ENCODE measurements around the gene MBNL2. TPM values are rescaled to one million over a fixed set of nuclear protein-coding genes. Genes with fewer than 3 reads are reported as not detected.

Gene MBNL2
- total and polyA plus RNA-seq, 8 donors: 75.9 to 105 (median 90.5) TPM

- no peaks in the 10 kb centered on the region for H3K27me3 ChIP-seq
- no peaks in the 10 kb centered on the region for H3K9me3 ChIP-seq
- peaks cover 3% of the 10 kb centered on the region in 2 donors for H3K4me1 ChIP-seq
- no peak for DNase-seq
- intact Hi-C loops (cut with DNase I): no loop called here
- no peak for TF ChIP-seq CTCF (IDR thresholded peaks at IDR 0.05)
- no peaks in the 10 kb centered on the region for H3K36me3 ChIP-seq
- H3K4me3 ChIP-seq: no peak overlapping the region
- no peak overlapping the region for H3K27ac ChIP-seq
- no peak for ATAC-seq
These were observed 76.7 kb downstream of the MBNL2 start for GRCh38 chr13:97298816-97299215.

DNA sequence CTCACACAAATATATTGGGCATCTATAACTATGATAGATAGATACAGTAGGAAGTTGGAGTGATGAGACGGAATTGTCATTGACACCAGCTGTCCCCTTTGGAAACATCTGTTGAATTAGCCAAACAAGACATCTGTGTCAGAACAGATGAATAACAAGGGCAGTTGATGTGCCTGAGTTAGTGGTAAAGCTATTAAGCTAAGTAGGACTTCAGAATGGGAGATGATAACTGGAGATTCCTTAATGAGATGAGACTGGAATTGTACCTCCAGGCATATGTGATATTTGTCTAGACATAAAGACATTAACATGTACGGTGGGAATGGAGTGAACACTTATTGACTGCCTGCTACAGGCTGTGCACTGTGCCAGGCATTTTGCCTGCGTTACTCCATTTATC lies 78.7 kb downstream of the MBNL2 start:
- no peak for ATAC-seq
- no peaks in the 10 kb centered on the region for H3K9me3 ChIP-seq
- intact Hi-C loops (cut with DNase I): no loop called here
- no peaks in the 10 kb centered on the region for H3K36me3 ChIP-seq
- no peaks in the 10 kb centered on the region for H3K27me3 ChIP-seq
- no peak for TF ChIP-seq CTCF (IDR thresholded peaks at IDR 0.05)
- H3K4me3 ChIP-seq: no peak overlapping the region
- peaks cover 0 to 3% of the 10 kb centered on the region in 2 donors for H3K4me1 ChIP-seq
- no peak for DNase-seq
- H3K27ac ChIP-seq: peak overlapping the region in 1 of 2 donors; percentile 20

- no peak for TF ChIP-seq CTCF (IDR thresholded peaks at IDR 0.05)
- Histone ChIP-seq H3K4me1 (peaks cover 0 to 3% of the 10 kb centered on the region in 2 donors), H3K27ac (peak overlapping the region; percentile 43 to 46), H3K36me3 (no peaks in the 10 kb centered on the region), H3K4me3 (no peak overlapping the region), H3K9me3 (no peaks in the 10 kb centered on the region), H3K27me3 (no peaks in the 10 kb centered on the region)
- no peak for DNase-seq
- intact Hi-C loops (cut with DNase I): no loop called here
- peak; percentile 41 for ATAC-seq
These were observed 79.4 kb downstream of the MBNL2 start for GRCh38 chr13:97301382-97302095.

- TF ChIP-seq CTCF (IDR thresholded peaks at IDR 0.05): no peak
- H3K27me3 ChIP-seq: no peaks in the 10 kb centered on the region
- no peak overlapping the region for H3K4me3 ChIP-seq
- peaks cover 6 to 7% of the 10 kb centered on the region in 2 donors for H3K4me1 ChIP-seq
- no peaks in the 10 kb centered on the region for H3K9me3 ChIP-seq
- peak; percentile 41 for ATAC-seq
- no peak for DNase-seq
- no peaks in the 10 kb centered on the region for H3K36me3 ChIP-seq
- intact Hi-C loops (cut with DNase I): no loop called here
- H3K27ac ChIP-seq: peak overlapping the region; percentile 43 to 46
These were observed 80.5 kb downstream of the MBNL2 start for GRCh38 chr13:97302611-97303010.

DNA sequence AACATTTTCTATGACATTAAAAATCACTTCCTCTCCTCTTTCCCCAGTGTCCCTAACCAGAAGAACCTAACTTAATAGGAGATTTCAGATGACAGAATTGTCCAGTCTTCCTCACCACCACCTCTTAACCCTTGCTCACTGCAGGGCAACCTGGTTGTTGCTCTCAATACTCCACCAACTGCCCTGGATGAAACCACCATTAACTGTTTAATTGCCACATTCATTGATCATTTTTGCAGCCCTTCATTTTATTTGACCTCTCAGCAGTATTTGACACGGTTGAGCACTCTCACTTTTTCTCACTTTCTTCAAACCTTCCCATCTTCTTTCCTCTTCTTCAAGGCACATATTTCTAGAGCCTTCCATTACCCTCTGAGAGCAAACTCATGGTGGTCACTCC lies 84.0 kb downstream of the MBNL2 start:
- no peak for TF ChIP-seq CTCF (IDR thresholded peaks at IDR 0.05)
- intact Hi-C loops (cut with DNase I): no loop called here
- Histone ChIP-seq H3K36me3 (no peaks in the 10 kb centered on the region), H3K4me1 (peaks cover 6 to 10% of the 10 kb centered on the region in 2 donors), H3K4me3 (no peak overlapping the region), H3K9me3 (no peaks in the 10 kb centered on the region), H3K27me3 (no peaks in the 10 kb centered on the region), H3K27ac (no peak overlapping the region)
- DNase-seq (no peak), ATAC-seq (no peak)
